Upper lobe of right lung (tissue), 1 donor: ENCODE data around the gene IGFALS. TPM values are rescaled to one million over a fixed set of nuclear protein-coding genes. Genes with fewer than 3 reads are reported as not detected.

ENCODE experiments used
- ATAC-seq: fragments of 200-7000 bp; cut with Tn5 transposase; one replicate; pipeline ENCODE4 v1.9.1; 2020; ENCODE audit warnings: mild to moderate bottlenecking, moderate library complexity
- DNase-seq: peaks from one replicate; pipeline ENCODE4 v3.0.0-alpha.2; 2020
- H3K27ac ChIP-seq: fragments of 200-600 bp; one replicate; pipeline ENCODE4 v1.8.0; 2022
- H3K27me3 ChIP-seq: fragments of 200-600 bp; one replicate; pipeline ENCODE4 v1.8.0; 2022; ENCODE audit warnings: mild to moderate bottlenecking
- H3K36me3 ChIP-seq: fragments of 200-600 bp; one replicate; pipeline ENCODE4 v1.8.0; 2022
- H3K4me1 ChIP-seq: fragments of 200-600 bp; one replicate; pipeline ENCODE4 v1.8.0; 2022
- H3K4me3 ChIP-seq: fragments of 200-600 bp; one replicate; pipeline ENCODE4 v1.8.0; 2022; ENCODE audit warnings: mild to moderate bottlenecking
- H3K9me3 ChIP-seq: fragments of 200-600 bp; one replicate; pipeline ENCODE4 v1.8.0; 2022
- CTCF ChIP-seq: fragments of 200-600 bp; IDR thresholded peaks from one replicate; pipeline ENCODE4 v1.8.0; 2022; ENCODE audit warnings: antibody characterized with exemption
- intact Hi-C: fragments of 100-400 bp; cut with DNase I; formaldehyde crosslinking; loops from one replicate; pipeline ENCODE4 v1.11.0; 2022
- total RNA-seq: library from RNA; stranded (reverse); fragmentation: NEBNext Ultra II Directional; extraction: Animal tissue kit (Norgen Biotek cat#: 25700); gene quantifications from one replicate; pipeline ENCODE4 v1.2.1, GENCODE V29; 2021
- donor health status: DM: no; HTN: yes; CAD: no; lungs with severe emphysema.

IGFALS gene
- total RNA-seq, 1 donor from 2014 or later = 2.5 TPM

DNA sequence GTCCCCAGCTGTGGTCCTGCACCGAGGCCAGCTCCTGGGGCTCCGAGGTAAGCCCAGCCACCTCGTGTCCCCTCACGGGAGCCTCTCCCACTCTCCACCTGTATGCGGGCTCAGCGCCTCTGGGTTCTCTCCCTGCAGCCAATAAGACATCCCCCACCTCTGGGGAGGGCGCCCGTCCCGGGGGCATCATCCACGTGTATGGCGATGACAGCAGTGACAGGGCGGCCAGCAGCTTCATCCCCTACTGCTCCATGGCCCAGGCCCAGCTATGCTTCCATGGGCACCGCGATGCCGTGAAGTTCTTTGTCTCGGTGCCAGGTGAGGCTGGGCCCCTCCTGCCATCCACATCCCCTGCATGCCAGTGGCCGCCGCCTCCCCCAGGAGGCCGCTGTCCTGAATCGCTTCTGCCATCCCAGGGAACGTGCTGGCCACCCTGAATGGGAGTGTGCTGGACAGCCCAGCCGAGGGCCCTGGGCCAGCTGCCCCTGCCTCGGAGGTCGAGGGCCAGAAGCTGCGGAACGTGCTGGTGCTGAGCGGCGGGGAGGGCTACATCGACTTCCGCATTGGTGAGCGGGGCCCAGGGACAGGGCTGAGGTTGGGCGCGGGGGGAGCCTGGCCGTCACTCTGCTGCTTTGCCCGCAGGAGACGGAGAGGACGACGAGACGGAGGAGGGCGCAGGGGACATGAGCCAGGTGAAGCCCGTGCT, 25.3 kb downstream of the IGFALS start:
- TF ChIP-seq CTCF = no peak
- Histone ChIP-seq H3K4me3 (no peak overlapping the region), H3K9me3 (no peaks in the 10 kb centered on the region), H3K27me3 (no peaks in the 10 kb centered on the region), H3K36me3 (peaks cover 42% of the 10 kb centered on the region), H3K27ac (no peak overlapping the region), H3K4me1 (peaks cover 16% of the 10 kb centered on the region)
- DNase-seq (no peak), ATAC-seq (no peak)
- intact Hi-C loops = no loop called here

DNA sequence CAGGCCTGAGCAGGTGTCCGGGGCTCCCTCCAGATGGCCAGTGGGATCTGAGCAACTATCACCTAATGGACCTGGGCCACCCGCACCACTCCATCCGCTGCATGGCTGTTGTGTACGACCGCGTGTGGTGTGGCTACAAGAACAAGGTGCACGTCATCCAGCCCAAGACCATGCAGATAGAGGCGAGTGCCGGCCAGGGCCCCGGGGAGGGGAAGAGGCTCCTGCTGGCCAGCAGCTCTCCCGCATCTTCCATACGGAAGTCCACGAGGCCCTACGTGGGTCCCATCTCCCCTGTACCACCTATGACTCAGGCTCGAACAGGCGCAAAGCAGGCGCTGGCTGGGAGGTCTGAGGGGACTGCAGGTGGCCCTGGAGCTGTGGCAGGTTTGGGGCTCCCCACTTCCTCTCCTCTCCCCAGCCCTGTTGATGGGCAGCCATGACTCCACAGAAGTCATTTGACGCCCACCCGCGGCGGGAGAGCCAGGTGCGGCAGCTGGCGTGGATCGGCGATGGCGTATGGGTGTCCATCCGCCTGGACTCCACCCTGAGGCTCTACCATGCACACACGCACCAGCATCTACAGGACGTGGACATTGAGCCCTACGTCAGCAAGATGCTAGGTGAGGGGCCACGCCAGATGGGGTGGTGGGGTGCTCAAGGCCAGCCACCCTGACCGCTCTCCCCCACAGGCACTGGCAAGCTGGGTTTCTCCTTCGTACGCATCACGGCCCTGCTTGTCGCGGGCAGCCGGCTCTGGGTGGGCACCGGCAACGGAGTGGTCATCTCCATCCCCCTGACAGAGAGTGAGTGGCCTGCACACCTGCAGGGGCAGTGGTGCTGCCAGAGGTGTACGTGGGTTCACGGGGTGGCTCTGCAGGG, 26.1 kb downstream of the IGFALS start:
- Histone ChIP-seq H3K4me3 (no peak overlapping the region), H3K36me3 (peaks cover 49% of the 10 kb centered on the region), H3K27ac (no peak overlapping the region), H3K9me3 (no peaks in the 10 kb centered on the region), H3K27me3 (no peaks in the 10 kb centered on the region), H3K4me1 (peaks cover 16% of the 10 kb centered on the region)
- DNase-seq (no peak), ATAC-seq (no peak)
- TF ChIP-seq CTCF = no peak
- intact Hi-C loops = no loop called here

DNA sequence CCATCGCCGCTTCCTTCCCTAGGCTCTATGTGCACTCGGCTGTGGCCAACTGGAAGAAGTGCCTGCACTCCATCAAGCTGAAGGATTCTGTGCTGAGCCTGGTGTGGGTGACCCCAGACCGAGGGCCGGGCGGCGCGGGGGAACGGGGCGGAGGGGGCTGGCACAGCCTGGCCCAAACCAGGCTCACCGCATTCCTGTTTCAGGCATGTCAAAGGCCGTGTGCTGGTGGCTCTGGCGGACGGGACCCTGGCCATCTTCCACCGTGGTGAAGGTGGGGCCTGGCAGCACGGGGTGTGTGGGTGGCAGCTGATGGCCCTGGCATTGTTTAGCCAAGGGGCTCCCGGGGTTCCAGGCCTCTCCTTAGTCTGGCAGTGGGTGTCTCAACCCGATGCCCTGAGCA, 26.8 kb downstream of the IGFALS start:
- TF ChIP-seq CTCF = no peak
- Histone ChIP-seq H3K4me1 (peaks cover 10% of the 10 kb centered on the region), H3K9me3 (no peaks in the 10 kb centered on the region), H3K27me3 (no peaks in the 10 kb centered on the region), H3K36me3 (peaks cover 55% of the 10 kb centered on the region), H3K4me3 (no peak overlapping the region), H3K27ac (no peak overlapping the region)
- ATAC-seq (no peak), DNase-seq (no peak)
- intact Hi-C loops = no loop called here

DNA sequence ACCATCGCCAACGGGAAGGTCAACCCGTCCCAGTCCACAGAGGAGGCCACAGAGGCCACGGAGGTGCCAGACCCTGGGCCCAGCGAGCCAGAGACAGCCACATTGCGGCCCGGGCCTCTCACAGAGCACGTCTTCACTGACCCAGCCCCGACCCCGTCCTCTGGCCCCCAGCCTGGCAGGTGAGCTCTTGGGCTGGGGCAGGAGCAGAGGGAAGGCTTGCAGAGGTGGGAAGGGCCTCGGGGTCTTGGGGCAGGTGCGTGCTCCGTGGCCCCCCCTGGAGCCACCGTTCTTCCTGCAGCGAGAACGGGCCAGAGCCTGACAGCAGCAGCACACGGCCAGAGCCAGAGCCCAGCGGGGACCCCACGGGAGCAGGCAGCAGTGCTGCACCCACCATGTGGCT, 27.3 kb downstream of the IGFALS start:
- DNase-seq (no peak), ATAC-seq (no peak)
- Histone ChIP-seq H3K27ac (no peak overlapping the region), H3K36me3 (peaks cover 58% of the 10 kb centered on the region), H3K9me3 (no peaks in the 10 kb centered on the region), H3K27me3 (no peaks in the 10 kb centered on the region), H3K4me3 (no peak overlapping the region), H3K4me1 (peaks cover 10% of the 10 kb centered on the region)
- TF ChIP-seq CTCF = no peak
- intact Hi-C loops = no loop called here

DNA sequence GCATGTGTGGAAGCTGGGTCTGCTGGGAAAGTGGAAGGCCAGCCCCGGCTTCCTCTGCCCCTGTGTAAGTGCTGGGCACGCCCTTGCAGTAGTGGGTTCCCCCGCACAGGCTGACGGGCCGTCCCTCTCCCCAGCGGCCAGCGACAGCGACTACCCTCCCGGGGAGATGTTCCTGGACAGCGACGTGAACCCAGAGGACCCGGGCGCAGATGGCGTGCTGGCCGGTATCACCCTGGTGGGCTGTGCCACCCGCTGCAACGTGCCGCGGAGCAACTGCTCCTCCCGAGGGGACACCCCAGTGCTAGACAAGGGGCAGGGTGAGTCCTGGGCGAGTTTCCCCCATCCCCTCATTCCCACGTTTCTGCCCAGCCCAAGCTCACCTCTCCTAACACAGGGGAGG, 27.7 kb downstream of the IGFALS start:
- intact Hi-C loops = no loop called here

More for the DNA sequence above, 27.7 kb downstream of the IGFALS start:
- H3K27ac ChIP-seq = no peak overlapping the region
- no peak for ATAC-seq
- DNase-seq = no peak
- H3K9me3 ChIP-seq = no peaks in the 10 kb centered on the region
- peaks cover 62% of the 10 kb centered on the region for H3K36me3 ChIP-seq
- H3K4me3 ChIP-seq = no peak overlapping the region
- no peaks in the 10 kb centered on the region for H3K27me3 ChIP-seq
- H3K4me1 ChIP-seq = peaks cover 10% of the 10 kb centered on the region
- no peak for TF ChIP-seq CTCF
